Ascending aorta (tissue), 2 donors: ENCODE data around the gene WASL. TPM values are rescaled to one million over a fixed set of nuclear protein-coding genes. Genes with fewer than 3 reads are reported as not detected.

Experiments used
- DNase-seq, 2 donors: peaks; one replicate each; pipeline ENCODE4 v3.0.0-alpha.2; 2019; ENCODE audit warnings: low spot score in 2 of 2
- H3K27ac ChIP-seq, 2 donors: fragments of 200-600 bp; sonication (generic); one replicate each; pipeline ENCODE4 v1.5.1; 2016 to 2017; ENCODE audit warnings: mild to moderate bottlenecking in 1 of 2
- H3K27me3 ChIP-seq: fragments of 200-600 bp; sonication (generic); one replicate; pipeline ENCODE4 v1.5.1; 2017
- H3K36me3 ChIP-seq, 2 donors: fragments of 200-600 bp; sonication (generic); one replicate each; pipeline ENCODE4 v1.5.1; 2016
- H3K4me1 ChIP-seq, 2 donors: fragments of 200-600 bp; sonication (generic); one replicate each; pipeline ENCODE4 v1.5.1; 2016 to 2017; ENCODE audit warnings: mild to moderate bottlenecking in 1 of 2
- H3K4me3 ChIP-seq, 2 donors: fragments of 200-600 bp; sonication (generic); one replicate each; pipeline ENCODE4 v1.5.1; 2016 to 2017; ENCODE audit warnings: mild to moderate bottlenecking in 1 of 2
- H3K9me3 ChIP-seq, 2 donors: fragments of 200-600 bp; sonication (generic); one replicate each; pipeline ENCODE4 v1.5.1; 2016
- CTCF ChIP-seq, 3 experiments: fragments of 200-600 bp in 2 of 3; fragments of 450-650 bp in 1 of 3; sonication (generic) in 2 of 3; IDR thresholded peaks; one replicate each; pipeline ENCODE4 v1.5.1; 2016 to 2019; ENCODE audit warnings: antibody characterized with exemption in 3 of 3, mild to moderate bottlenecking in 1 of 3, moderate library complexity in 1 of 3
- intact Hi-C: fragments of 100-400 bp; cut with DNase I; formaldehyde crosslinking; loops from one replicate; pipeline ENCODE4 v1.15.1; 2023
- total RNA-seq: library from RNA; depleted of rRNA; stranded (reverse); fragments of >200 nt; gene quantifications from one replicate; pipeline ENCODE4 v1.1.0, GENCODE V29; 2016

Gene WASL
- total RNA-seq, 1 donor from 2014 or later = 23.7 TPM

- intact Hi-C loops = no loop called here
- H3K4me1 ChIP-seq = no peaks in the 10 kb centered on the region
- TF ChIP-seq CTCF (IDR thresholded peaks at IDR 0.05) = no peak
- no peak for DNase-seq
- H3K27me3 ChIP-seq = no peaks in the 10 kb centered on the region
- H3K9me3 ChIP-seq = no peaks in the 10 kb centered on the region
- no peak overlapping the region for H3K4me3 ChIP-seq
- H3K36me3 ChIP-seq = no peaks in the 10 kb centered on the region
- H3K27ac ChIP-seq = no peak overlapping the region
These were observed 42.2 kb upstream of the WASL start for GRCh38 chr7:123791001-123791400.

- H3K27ac ChIP-seq = no peak overlapping the region
- H3K9me3 ChIP-seq = no peaks in the 10 kb centered on the region
- no peaks in the 10 kb centered on the region for H3K4me1 ChIP-seq
- no peaks in the 10 kb centered on the region for H3K27me3 ChIP-seq
- intact Hi-C loops = no loop called here
- no peak for DNase-seq
- no peak for TF ChIP-seq CTCF (IDR thresholded peaks at IDR 0.05)
- no peak overlapping the region for H3K4me3 ChIP-seq
- H3K36me3 ChIP-seq = no peaks in the 10 kb centered on the region
These were observed 41.0 kb upstream of the WASL start for GRCh38 chr7:123789817-123790216.

- H3K36me3 ChIP-seq = no peaks in the 10 kb centered on the region
- no peak for TF ChIP-seq CTCF (IDR thresholded peaks at IDR 0.05)
- no peaks in the 10 kb centered on the region for H3K9me3 ChIP-seq
- intact Hi-C loops = no loop called here
- no peak for DNase-seq
- H3K4me3 ChIP-seq = no peak overlapping the region
- H3K27me3 ChIP-seq = no peaks in the 10 kb centered on the region
- no peak overlapping the region for H3K27ac ChIP-seq
- no peaks in the 10 kb centered on the region for H3K4me1 ChIP-seq
These were observed 40.5 kb upstream of the WASL start for GRCh38 chr7:123789206-123789784.

- no peak for TF ChIP-seq CTCF (IDR thresholded peaks at IDR 0.05)
- DNase-seq = no peak
- Histone ChIP-seq H3K9me3 (no peaks in the 10 kb centered on the region), H3K27ac (no peak overlapping the region), H3K27me3 (no peaks in the 10 kb centered on the region), H3K36me3 (no peaks in the 10 kb centered on the region), H3K4me1 (no peaks in the 10 kb centered on the region), H3K4me3 (no peak overlapping the region)
- intact Hi-C loops = no loop called here
These were observed 39.8 kb upstream of the WASL start for GRCh38 chr7:123788584-123788983.

- Histone ChIP-seq H3K27ac (no peak overlapping the region), H3K4me3 (no peak overlapping the region), H3K4me1 (no peaks in the 10 kb centered on the region), H3K9me3 (no peaks in the 10 kb centered on the region), H3K36me3 (no peaks in the 10 kb centered on the region), H3K27me3 (no peaks in the 10 kb centered on the region)
- intact Hi-C loops = no loop called here
- DNase-seq = no peak
- no peak for TF ChIP-seq CTCF (IDR thresholded peaks at IDR 0.05)
These were observed 38.6 kb upstream of the WASL start for GRCh38 chr7:123787220-123788007.
